Neural progenitor cell (in vitro differentiated cells): ENCODE data around the gene LHX4. TPM values are rescaled to one million over a fixed set of nuclear protein-coding genes. Genes with fewer than 3 reads are reported as not detected.

Source experiments
- DNase-seq: peaks from one replicate; pipeline ENCODE4 v3.0.0-alpha.2; 2016; ENCODE audit warnings: low spot score
- H2AFZ ChIP-seq: fragments of 200-600 bp; sonication (generic); replicated peaks from 2 replicates; pipeline ENCODE4 v1.6.1; 2016; ENCODE audit warnings: antibody characterized with exemption
- H3F3A ChIP-seq: fragments of 200-600 bp; sonication (generic); 2 replicates; pipeline ENCODE4 v1.6.1; 2016; ENCODE audit warnings: antibody characterized with exemption, low read depth
- H3K27ac ChIP-seq: fragments of 200-600 bp; sonication (generic); 2 replicates; pipeline ENCODE4 v1.5.1; 2016; ENCODE audit warnings: mild to moderate bottlenecking
- H3K27me3 ChIP-seq: fragments of 200-600 bp; sonication (generic); 2 replicates; pipeline ENCODE4 v1.6.1; 2016; ENCODE audit warnings: mild to moderate bottlenecking, moderate library complexity
- H3K36me3 ChIP-seq: fragments of 200-600 bp; sonication (generic); 2 replicates; pipeline ENCODE4 v1.5.1; 2016
- H3K4me1 ChIP-seq: fragments of 200-600 bp; sonication (generic); 2 replicates; pipeline ENCODE4 v1.6.1; 2016; ENCODE audit warnings: mixed run types
- H3K4me2 ChIP-seq: fragments of 200-600 bp; sonication (generic); 2 replicates; pipeline ENCODE4 v1.6.1; 2016
- H3K4me3 ChIP-seq: fragments of 200-600 bp; sonication (generic); 2 replicates; pipeline ENCODE4 v1.5.1; 2016
- H3K79me2 ChIP-seq: fragments of 200-600 bp; sonication (generic); 2 replicates; pipeline ENCODE4 v1.6.1; 2016; ENCODE audit warnings: low read depth
- H3K9ac ChIP-seq: fragments of 200-600 bp; sonication (generic); 2 replicates; pipeline ENCODE4 v1.6.1; 2016
- H3K9me3 ChIP-seq: fragments of 200-600 bp; sonication (generic); 2 replicates; pipeline ENCODE4 v1.5.1; 2016; ENCODE audit warnings: low read depth
- H4K20me1 ChIP-seq: fragments of 200-600 bp; sonication (generic); 2 replicates; pipeline ENCODE4 v1.6.1; 2016; ENCODE audit warnings: low read depth
- H3K27ac Mint-ChIP-seq: 3 replicates; pipeline ENCODE4 v1.8.0; 2021; ENCODE audit warnings: mixed read lengths
- H3K27me3 Mint-ChIP-seq: 2 replicates; pipeline ENCODE4 v1.8.0; 2022; ENCODE audit warnings: low read depth, mild to moderate bottlenecking, inconsistent platforms, moderate library complexity, mixed read lengths; ENCODE audit not compliant: insufficient read depth
- H3K36me3 Mint-ChIP-seq: 3 replicates; pipeline ENCODE4 v1.8.0; 2021; ENCODE audit warnings: mixed read lengths
- H3K4me1 Mint-ChIP-seq: 3 replicates; pipeline ENCODE4 v1.8.0; 2021; ENCODE audit warnings: mixed read lengths
- H3K4me3 Mint-ChIP-seq: 3 replicates; pipeline ENCODE4 v1.8.0; 2021; ENCODE audit warnings: mild to moderate bottlenecking, moderate library complexity, mixed read lengths
- H3K9me3 Mint-ChIP-seq: 3 replicates; pipeline ENCODE4 v1.8.0; 2020; ENCODE audit warnings: mixed read lengths
- EZH2 ChIP-seq: fragments of 200-600 bp; sonication (generic); IDR thresholded peaks from 2 replicates; pipeline ENCODE4 v1.6.1; 2017; ENCODE audit warnings: antibody characterized with exemption, mild to moderate bottlenecking, moderate library complexity
- EZH2phosphoT487 ChIP-seq: fragments of 200-600 bp; sonication (generic); IDR thresholded peaks from 2 replicates; pipeline ENCODE4 v1.6.1; 2017; ENCODE audit warnings: antibody characterized with exemption
- total RNA-seq: library from RNA; depleted of rRNA; stranded (reverse); fragments of >200 nt; gene quantifications from 2 replicates; pipeline ENCODE4 v1.2.3, GENCODE V29; 2015; ENCODE audit warnings: low replicate concordance
- TF ChIP-seq, protein P1 (sequence below): fragments of 200-600 bp; sonication (generic); IDR thresholded peaks from 2 replicates; pipeline ENCODE4 v1.5.1; 2017; ENCODE audit warnings: antibody characterized with exemption, mild to moderate bottlenecking

Gene LHX4
- total RNA-seq, 1 donor from 2014 or later: not detected

DNA sequence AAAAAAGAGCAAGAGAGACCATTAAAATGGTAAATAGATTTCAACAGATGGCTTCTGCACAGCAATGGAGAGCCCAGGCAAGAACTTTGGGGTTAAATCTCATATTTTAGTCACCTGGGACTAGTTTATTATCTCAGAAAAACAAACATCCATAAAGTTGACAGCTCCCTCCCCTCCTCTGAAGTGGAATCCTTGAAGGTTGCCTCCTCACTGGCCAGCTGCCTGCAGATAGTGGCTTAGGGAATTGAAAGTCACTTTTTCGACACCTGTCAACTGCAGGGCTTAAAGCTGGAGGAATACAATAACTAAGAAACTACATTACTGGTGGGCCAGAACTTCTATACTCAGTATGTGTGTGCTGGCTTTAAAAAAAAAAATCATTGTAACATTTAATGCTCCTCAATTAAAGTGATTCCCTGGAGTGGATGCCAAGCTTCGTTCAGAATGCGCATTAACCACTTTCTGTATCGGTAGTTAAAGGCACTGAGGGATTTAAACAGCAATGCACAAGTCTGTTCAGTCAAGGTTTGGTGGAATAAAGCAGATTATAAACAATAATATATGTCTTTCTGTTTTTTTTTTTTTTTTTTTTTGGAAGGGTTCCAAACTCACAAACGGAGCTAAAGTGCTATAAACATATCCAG is 52.5 kb downstream of the LHX4 start:
- peaks cover 18% of the 10 kb centered on the region for H3K4me1 ChIP-seq
- no peaks in the 10 kb centered on the region for H3K36me3 ChIP-seq
- peaks cover 3% of the 10 kb centered on the region for H3K4me1 Mint-ChIP-seq
- no peaks in the 10 kb centered on the region for H3K9me3 Mint-ChIP-seq
- no peak for TF ChIP-seq EZH2
- TF ChIP-seq, protein P1, sequence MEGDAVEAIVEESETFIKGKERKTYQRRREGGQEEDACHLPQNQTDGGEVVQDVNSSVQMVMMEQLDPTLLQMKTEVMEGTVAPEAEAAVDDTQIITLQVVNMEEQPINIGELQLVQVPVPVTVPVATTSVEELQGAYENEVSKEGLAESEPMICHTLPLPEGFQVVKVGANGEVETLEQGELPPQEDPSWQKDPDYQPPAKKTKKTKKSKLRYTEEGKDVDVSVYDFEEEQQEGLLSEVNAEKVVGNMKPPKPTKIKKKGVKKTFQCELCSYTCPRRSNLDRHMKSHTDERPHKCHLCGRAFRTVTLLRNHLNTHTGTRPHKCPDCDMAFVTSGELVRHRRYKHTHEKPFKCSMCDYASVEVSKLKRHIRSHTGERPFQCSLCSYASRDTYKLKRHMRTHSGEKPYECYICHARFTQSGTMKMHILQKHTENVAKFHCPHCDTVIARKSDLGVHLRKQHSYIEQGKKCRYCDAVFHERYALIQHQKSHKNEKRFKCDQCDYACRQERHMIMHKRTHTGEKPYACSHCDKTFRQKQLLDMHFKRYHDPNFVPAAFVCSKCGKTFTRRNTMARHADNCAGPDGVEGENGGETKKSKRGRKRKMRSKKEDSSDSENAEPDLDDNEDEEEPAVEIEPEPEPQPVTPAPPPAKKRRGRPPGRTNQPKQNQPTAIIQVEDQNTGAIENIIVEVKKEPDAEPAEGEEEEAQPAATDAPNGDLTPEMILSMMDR: no peak
- no peak for TF ChIP-seq EZH2phosphoT487
- no peak overlapping the region for H2AFZ ChIP-seq
- no peak overlapping the region for H3K9ac ChIP-seq
- peaks cover 20% of the 10 kb centered on the region for H3K36me3 Mint-ChIP-seq
- no peak overlapping the region for H3K27ac Mint-ChIP-seq
- no peaks in the 10 kb centered on the region for H3F3A ChIP-seq
- H3K27ac ChIP-seq: no peak overlapping the region
- H3K79me2 ChIP-seq: no peaks in the 10 kb centered on the region
- no peak overlapping the region for H3K4me3 ChIP-seq
- DNase-seq: no peak
- H3K4me3 Mint-ChIP-seq: no peak overlapping the region
- H4K20me1 ChIP-seq: no peaks in the 10 kb centered on the region
- H3K9me3 ChIP-seq: no peaks in the 10 kb centered on the region
- H3K27me3 Mint-ChIP-seq: no peaks in the 10 kb centered on the region
- no peaks in the 10 kb centered on the region for H3K27me3 ChIP-seq
- H3K4me2 ChIP-seq: no peak overlapping the region

DNA sequence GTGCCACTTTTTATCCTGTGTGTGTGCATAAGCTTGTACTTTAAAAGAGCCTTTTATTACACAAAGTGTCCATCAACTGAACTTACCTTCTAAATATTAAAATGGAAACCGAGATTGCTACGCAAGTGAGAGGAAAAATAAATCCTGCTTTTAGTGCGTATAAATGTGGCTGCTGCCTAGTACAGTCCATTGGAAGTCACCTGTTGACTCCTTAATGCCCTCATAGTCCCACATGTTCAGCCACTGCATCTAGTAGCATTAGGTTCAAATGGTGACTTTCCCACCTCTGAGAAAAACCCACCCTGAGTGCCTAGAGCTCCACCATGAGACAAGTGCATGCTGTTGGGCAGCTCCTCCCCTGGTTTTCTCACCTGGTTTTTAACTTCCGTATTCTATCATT is 53.0 kb downstream of the LHX4 start:
- H3K9me3 ChIP-seq: no peaks in the 10 kb centered on the region
- no peaks in the 10 kb centered on the region for H3K9me3 Mint-ChIP-seq
- TF ChIP-seq, protein P1: no peak
- no peak for TF ChIP-seq EZH2
- TF ChIP-seq EZH2phosphoT487: no peak
- no peaks in the 10 kb centered on the region for H4K20me1 ChIP-seq
- H2AFZ ChIP-seq: no peak overlapping the region
- H3K27ac ChIP-seq: no peak overlapping the region
- no peak overlapping the region for H3K4me2 ChIP-seq
- H3K79me2 ChIP-seq: no peaks in the 10 kb centered on the region
- peaks cover 14% of the 10 kb centered on the region for H3K4me1 ChIP-seq
- H3K4me3 ChIP-seq: no peak overlapping the region
- no peak overlapping the region for H3K4me3 Mint-ChIP-seq
- H3K27ac Mint-ChIP-seq: no peak overlapping the region
- DNase-seq: no peak
- no peaks in the 10 kb centered on the region for H3K27me3 ChIP-seq
- peaks cover 14% of the 10 kb centered on the region for H3K36me3 Mint-ChIP-seq
- no peaks in the 10 kb centered on the region for H3F3A ChIP-seq
- no peak overlapping the region for H3K9ac ChIP-seq
- H3K36me3 ChIP-seq: no peaks in the 10 kb centered on the region
- H3K4me1 Mint-ChIP-seq: peaks cover 3% of the 10 kb centered on the region
- no peaks in the 10 kb centered on the region for H3K27me3 Mint-ChIP-seq

DNA sequence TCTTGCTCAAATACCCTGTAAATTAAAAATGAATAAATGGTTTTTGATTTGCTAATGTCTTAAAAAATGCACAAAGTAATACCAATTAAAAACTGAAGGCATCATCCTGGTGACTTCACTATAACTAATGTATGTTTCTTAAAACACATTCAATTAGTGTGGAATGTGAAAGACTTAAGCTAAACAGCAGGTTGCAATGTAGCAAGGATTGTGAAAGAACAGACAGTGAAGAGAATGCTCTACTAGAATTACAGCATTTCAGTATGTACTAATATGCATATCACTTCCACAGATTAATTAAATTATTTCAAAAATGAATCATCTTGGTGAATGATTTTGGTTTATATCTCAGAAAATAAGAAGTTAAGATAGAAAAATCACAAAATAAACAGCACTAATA is 56.4 kb downstream of the LHX4 start:
- H3K4me2 ChIP-seq: no peak overlapping the region
- no peak for DNase-seq
- peaks cover 5% of the 10 kb centered on the region for H3F3A ChIP-seq
- H3K27ac ChIP-seq: no peak overlapping the region
- H2AFZ ChIP-seq: no peak overlapping the region
- Mint-ChIP-seq H3K4me1 (no peaks in the 10 kb centered on the region), H3K4me3 (no peak overlapping the region), H3K27ac (no peak overlapping the region), H3K9me3 (no peaks in the 10 kb centered on the region), H3K36me3 (peaks cover 4% of the 10 kb centered on the region), H3K27me3 (no peaks in the 10 kb centered on the region)
- no peaks in the 10 kb centered on the region for H4K20me1 ChIP-seq
- no peaks in the 10 kb centered on the region for H3K9me3 ChIP-seq
- H3K9ac ChIP-seq: no peak overlapping the region
- no peaks in the 10 kb centered on the region for H3K27me3 ChIP-seq
- H3K36me3 ChIP-seq: no peaks in the 10 kb centered on the region
- no peak for TF ChIP-seq EZH2
- TF ChIP-seq, protein P1: no peak
- TF ChIP-seq EZH2phosphoT487: no peak
- H3K79me2 ChIP-seq: no peaks in the 10 kb centered on the region
- no peaks in the 10 kb centered on the region for H3K4me1 ChIP-seq
- no peak overlapping the region for H3K4me3 ChIP-seq
